Stomach (tissue), 9 donors: ENCODE results near the gene TAL1. TPM values are rescaled to one million over a fixed set of nuclear protein-coding genes. Genes with fewer than 3 reads are reported as not detected.

Experiments used
- DNase-seq, 2 donors: peaks; one replicate each; pipeline versions ENCODE4 v3.0.0 to v3.0.0-alpha.2; 2013 to 2019
- H3K27ac ChIP-seq, 5 donors: fragments of 200-600 bp in 4 of 5; sonication (generic) in 4 of 5; one replicate each; pipeline ENCODE4 v1.5.1; 2013 to 2019; ENCODE audit warnings: mild to moderate bottlenecking in 1 of 5, moderate library complexity in 1 of 5
- H3K27me3 ChIP-seq, 3 donors: fragments of 200-600 bp; sonication (generic); one replicate each; pipeline ENCODE4 v1.5.1; 2017 to 2019; ENCODE audit warnings: mixed run types in 1 of 3
- H3K36me3 ChIP-seq, 4 donors: fragments of 200-600 bp; sonication (generic); 1 replicate in 3 of 4; 2 replicates in 1 of 4; pipeline ENCODE4 v1.5.1; 2016 to 2019
- H3K4me1 ChIP-seq, 4 donors: fragments of 200-600 bp; sonication (generic); one replicate each; pipeline ENCODE4 v1.5.1; 2016 to 2019
- H3K4me3 ChIP-seq, 4 donors: fragments of 200-600 bp; sonication (generic) in 3 of 4; one replicate each; pipeline ENCODE4 v1.5.1; 2016 to 2019; ENCODE audit warnings: mild to moderate bottlenecking in 1 of 4
- H3K9me3 ChIP-seq, 4 donors: fragments of 200-600 bp; sonication (generic); one replicate each; pipeline ENCODE4 v1.5.1; 2016 to 2019
- EP300 ChIP-seq: sonication (generic); formaldehyde crosslinking; IDR thresholded peaks from one replicate; pipeline ENCODE4 v1.6.1; 2017; ENCODE audit warnings: antibody characterized with exemption
- POLR2A ChIP-seq, 4 donors: fragments of 450-650 bp; IDR thresholded peaks; one replicate each; pipeline ENCODE4 v1.6.1; 2016; ENCODE audit warnings: antibody characterized with exemption in 4 of 4, control low read depth in 2 of 4, mild to moderate bottlenecking in 1 of 4, moderate library complexity in 1 of 4
- POLR2AphosphoS5 ChIP-seq, 3 donors: sonication (generic); formaldehyde crosslinking; IDR thresholded peaks; one replicate each; pipeline ENCODE4 v1.6.1; 2016; ENCODE audit warnings: antibody characterized with exemption in 3 of 3
- WGBS, 5 donors: extraction: QIAGEN DNeasy Blood & Tissue Kit in 3 of 5; methylation state at CpG; one replicate each; pipeline versions ENCODE4 v1.1.5 to v1.1.7; 2013 to 2018; 5-methylcytosine and 5-hydroxymethylcytosine counted together
- intact Hi-C: fragments of 100-400 bp; cut with DNase I; formaldehyde crosslinking; loops from one replicate; pipeline ENCODE4 v1.15.1; 2023; ENCODE audit warnings: low total_unique reads
- polyA plus RNA-seq, 3 donors: library from polyadenylated mRNA; stranded (reverse); fragments of 200-250 nt; gene quantifications; one replicate each; pipeline ENCODE4 v1.2.3, GENCODE V29; 2013
- total RNA-seq, 5 donors: library from RNA; depleted of rRNA; stranded (reverse); fragments of >200 nt; gene quantifications; one replicate each; pipeline versions ENCODE4 v1.1.0 to v1.2.3, GENCODE V29; 2014 to 2016
- TF ChIP-seq, protein P1 (sequence below), 7 experiments: fragments of 450-650 bp in 4 of 7; fragments of 200-600 bp in 3 of 7; sonication (generic) in 3 of 7; IDR thresholded peaks; one replicate each; pipeline ENCODE4 v1.5.1; 2016 to 2019; ENCODE audit warnings: antibody characterized with exemption in 7 of 7, control low read depth in 2 of 7, mild to moderate bottlenecking in 1 of 7
- donor health status: healthy with polysubstance abuse.
- donor health status: Bipolar disorder and iron deficiency.
- donor health status: healthy.

The TAL1 gene
- total and polyA plus RNA-seq, 8 donors, result under 0.01 to 4.5 (median 1.5) TPM; not detected in 1

DNA sequence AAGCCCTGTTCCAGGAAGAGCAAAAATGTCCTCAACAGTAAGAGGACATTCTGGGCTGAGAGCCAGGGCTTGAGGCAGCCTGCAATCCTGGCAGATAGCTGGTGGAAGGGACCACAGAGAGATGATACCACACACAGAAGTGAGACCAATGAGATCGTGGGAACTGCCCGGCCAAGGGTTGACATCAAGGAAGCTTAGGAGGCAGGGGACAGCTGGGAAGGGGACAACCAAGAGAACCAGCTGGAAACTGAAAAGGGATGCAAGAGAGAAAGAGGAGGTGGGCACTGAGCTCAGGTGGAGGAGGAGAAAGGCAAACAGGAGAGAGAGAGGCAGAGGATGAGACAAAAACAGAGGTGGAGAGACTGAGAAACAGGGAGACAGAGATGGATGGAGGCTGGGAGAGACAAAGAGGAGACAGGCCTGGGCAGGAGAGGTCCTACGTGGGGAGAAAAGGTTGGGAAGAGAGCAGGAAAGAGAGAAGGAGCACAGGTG, 51.4 kb downstream of the TAL1 start:
- H3K36me3 ChIP-seq, result no peaks in the 10 kb centered on the region
- TF ChIP-seq POLR2AphosphoS5 (IDR thresholded peaks at IDR 0.05) (no peak), EP300 (no peak), POLR2A (IDR thresholded peaks at IDR 0.05) (no peak)
- TF ChIP-seq, protein P1, sequence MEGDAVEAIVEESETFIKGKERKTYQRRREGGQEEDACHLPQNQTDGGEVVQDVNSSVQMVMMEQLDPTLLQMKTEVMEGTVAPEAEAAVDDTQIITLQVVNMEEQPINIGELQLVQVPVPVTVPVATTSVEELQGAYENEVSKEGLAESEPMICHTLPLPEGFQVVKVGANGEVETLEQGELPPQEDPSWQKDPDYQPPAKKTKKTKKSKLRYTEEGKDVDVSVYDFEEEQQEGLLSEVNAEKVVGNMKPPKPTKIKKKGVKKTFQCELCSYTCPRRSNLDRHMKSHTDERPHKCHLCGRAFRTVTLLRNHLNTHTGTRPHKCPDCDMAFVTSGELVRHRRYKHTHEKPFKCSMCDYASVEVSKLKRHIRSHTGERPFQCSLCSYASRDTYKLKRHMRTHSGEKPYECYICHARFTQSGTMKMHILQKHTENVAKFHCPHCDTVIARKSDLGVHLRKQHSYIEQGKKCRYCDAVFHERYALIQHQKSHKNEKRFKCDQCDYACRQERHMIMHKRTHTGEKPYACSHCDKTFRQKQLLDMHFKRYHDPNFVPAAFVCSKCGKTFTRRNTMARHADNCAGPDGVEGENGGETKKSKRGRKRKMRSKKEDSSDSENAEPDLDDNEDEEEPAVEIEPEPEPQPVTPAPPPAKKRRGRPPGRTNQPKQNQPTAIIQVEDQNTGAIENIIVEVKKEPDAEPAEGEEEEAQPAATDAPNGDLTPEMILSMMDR (IDR thresholded peaks at IDR 0.05), result no peak
- no peaks in the 10 kb centered on the region for H3K9me3 ChIP-seq
- DNase-seq, result peak in 1 of 2 donors; percentile 38
- H3K27ac ChIP-seq, result peak overlapping the region in 3 of 5 donors; percentile 56 to 83 (median 61)
- H3K4me1 ChIP-seq, result peaks cover 16 to 47% (median 30%) of the 10 kb centered on the region in 4 donors
- no peak overlapping the region for H3K4me3 ChIP-seq
- H3K27me3 ChIP-seq, result peaks cover 0 to 17% (median 9%) of the 10 kb centered on the region in 3 donors
- intact Hi-C loops, result loop anchor here (10.0 kb wide), 2 partner anchors 84 to 524 kb away; no protein-coding TSS in a partner anchor
- 57 to 67% (median 60%) methylated on average over 3 of the region's 3 CpGs for WGBS, 5 donors

DNA sequence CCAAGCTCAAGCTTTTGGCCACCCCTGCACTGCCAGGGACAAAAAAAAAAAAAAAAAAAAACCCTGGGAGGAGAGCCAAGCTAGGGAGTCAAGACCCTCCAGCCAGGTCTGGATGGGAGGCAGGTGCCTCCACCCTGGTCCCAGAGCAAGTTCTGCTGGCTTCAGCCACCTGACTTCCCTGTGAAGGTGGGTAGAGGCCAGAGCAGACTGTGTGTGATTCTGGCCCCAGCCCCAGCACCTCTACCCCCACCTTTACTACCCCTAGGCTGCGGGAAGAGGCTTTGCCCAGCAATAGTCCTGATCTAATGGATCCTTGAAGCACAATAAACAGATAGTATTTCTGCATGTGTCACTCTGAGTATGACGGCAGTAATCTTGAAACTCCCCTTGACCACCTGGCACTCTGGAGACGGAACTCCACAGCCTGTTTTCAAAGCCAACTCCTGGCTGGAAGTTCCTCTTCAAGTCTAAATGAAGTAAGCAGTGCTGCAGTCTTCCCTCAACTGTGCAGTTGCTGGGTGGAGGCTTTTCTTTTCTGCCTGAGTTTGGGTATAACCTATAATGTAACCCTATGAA, 51.9 kb downstream of the TAL1 start:
- H3K4me3 ChIP-seq, result peak overlapping the region in 2 of 4 donors; percentile 41 to 46
- WGBS, 5 donors, result 42 to 73% (median 63%) methylated on average over 3 of the region's 3 CpGs
- H3K27me3 ChIP-seq, result peaks cover 0 to 17% (median 9%) of the 10 kb centered on the region in 3 donors
- intact Hi-C loops, result loop anchor here (10.0 kb wide), 2 partner anchors 85 to 525 kb away; no protein-coding TSS in a partner anchor
- H3K9me3 ChIP-seq, result no peaks in the 10 kb centered on the region
- TF ChIP-seq, protein P1 (IDR thresholded peaks at IDR 0.05), result no peak
- TF ChIP-seq POLR2A (IDR thresholded peaks at IDR 0.05) (no peak), EP300 (no peak), POLR2AphosphoS5 (IDR thresholded peaks at IDR 0.05) (no peak)
- DNase-seq, result peak in 1 of 2 donors; percentile 43
- H3K36me3 ChIP-seq, result no peaks in the 10 kb centered on the region
- peak overlapping the region in 3 of 5 donors; percentile 20 to 83 (median 61) for H3K27ac ChIP-seq
- H3K4me1 ChIP-seq, result peaks cover 22 to 52% (median 30%) of the 10 kb centered on the region in 4 donors

DNA sequence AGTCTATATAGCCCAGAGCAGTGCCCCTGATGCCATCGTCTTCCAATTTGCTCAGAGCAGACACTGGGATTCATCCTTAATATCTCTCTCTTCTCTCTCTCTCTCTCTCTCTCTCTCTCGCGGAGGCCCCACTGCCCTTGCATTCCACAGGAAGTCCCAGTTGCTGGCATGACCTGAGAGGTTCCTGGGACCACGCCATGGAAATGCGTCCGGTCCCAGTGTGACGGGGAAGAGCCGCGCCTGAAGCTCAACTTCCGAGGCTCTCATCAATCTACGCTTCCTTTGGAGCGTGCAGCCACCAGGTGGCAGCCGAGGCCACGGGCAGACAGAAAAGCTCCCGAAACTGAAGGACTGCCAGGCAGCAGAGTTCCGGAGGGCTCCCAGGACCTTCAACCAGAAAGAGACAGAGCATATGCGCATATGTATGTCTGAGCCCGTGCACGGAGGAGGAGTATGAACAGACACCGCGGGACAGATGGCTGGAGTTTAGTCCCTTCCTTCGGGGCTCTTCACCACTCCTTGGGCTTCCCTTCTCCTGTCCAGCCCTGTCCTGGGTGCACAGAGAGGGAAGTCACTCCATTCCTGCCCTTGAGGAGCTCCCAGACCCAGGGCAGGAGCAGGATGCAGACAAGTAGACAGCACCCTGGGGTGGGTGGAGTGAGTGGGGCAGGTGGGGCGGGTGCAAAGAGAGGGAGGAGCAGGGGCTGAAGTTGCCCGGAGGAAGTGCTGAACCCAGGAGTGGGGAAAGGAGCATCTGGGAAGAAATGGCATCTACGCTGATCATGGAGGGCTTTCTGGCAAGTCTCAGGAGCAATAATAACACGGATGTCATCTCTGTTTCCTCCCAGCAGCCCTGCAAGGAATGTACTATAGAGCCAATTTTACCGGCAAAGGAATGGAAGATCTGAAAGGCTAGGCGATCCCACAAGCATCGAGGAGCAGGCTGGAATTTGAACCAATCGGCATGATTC, 52.7 kb downstream of the TAL1 start:
- WGBS, 5 donors, result 4 to 10% (median 8%) methylated on average over 22 to 30 of the region's 30 CpGs
- peak overlapping the region; percentile 28 to 46 (median 38) for H3K4me3 ChIP-seq
- intact Hi-C loops, result no loop called here
- H3K27me3 ChIP-seq, result peaks cover 0 to 17% (median 9%) of the 10 kb centered on the region in 3 donors
- H3K36me3 ChIP-seq, result no peaks in the 10 kb centered on the region
- peaks cover 23 to 54% (median 30%) of the 10 kb centered on the region in 4 donors for H3K4me1 ChIP-seq
- DNase-seq, result peak; percentile 90 to 96
- TF ChIP-seq, protein P1 (IDR thresholded peaks at IDR 0.05), result peak in 5 of 7 experiments; percentile 74 to 87 (median 84)
- no peak for TF ChIP-seq EP300
- TF ChIP-seq POLR2AphosphoS5 (IDR thresholded peaks at IDR 0.05), result peak in 2 of 3 donors; percentile 25 to 78
- no peaks in the 10 kb centered on the region for H3K9me3 ChIP-seq
- peak overlapping the region in 4 of 5 donors; percentile 14 to 83 (median 57) for H3K27ac ChIP-seq

DNA sequence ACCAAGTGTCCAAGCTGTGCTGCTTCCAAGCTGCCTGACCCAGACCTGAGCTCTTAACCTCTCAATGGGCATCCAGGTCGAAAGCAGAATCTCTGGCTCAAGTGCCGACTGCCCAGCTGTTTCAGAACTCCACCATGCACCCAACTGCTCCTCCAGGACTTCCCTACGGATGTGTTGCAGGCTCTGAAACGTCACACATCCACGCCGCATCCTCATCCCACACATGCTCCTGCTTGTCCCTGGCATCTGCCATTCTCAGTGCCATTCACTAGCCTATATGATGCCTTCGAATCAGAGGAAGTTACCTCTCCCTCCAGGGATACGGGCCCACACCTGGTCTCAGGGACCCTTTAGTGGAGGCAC, 53.4 kb downstream of the TAL1 start:
- H3K27me3 ChIP-seq, result peaks cover 0 to 19% (median 9%) of the 10 kb centered on the region in 3 donors
- no peaks in the 10 kb centered on the region for H3K9me3 ChIP-seq
- 61 to 81% (median 70%) methylated on average over 8 of the region's 8 CpGs for WGBS, 5 donors
- DNase-seq, result peak in 1 of 2 donors; percentile 24
- TF ChIP-seq, protein P1 (IDR thresholded peaks at IDR 0.05), result no peak
- TF ChIP-seq POLR2AphosphoS5 (IDR thresholded peaks at IDR 0.05) (no peak), EP300 (no peak), POLR2A (IDR thresholded peaks at IDR 0.05) (no peak)
- peak overlapping the region in 1 of 4 donors; percentile 46 for H3K4me3 ChIP-seq
- H3K36me3 ChIP-seq, result no peaks in the 10 kb centered on the region
- H3K27ac ChIP-seq, result no peak overlapping the region
- peaks cover 23 to 54% (median 30%) of the 10 kb centered on the region in 4 donors for H3K4me1 ChIP-seq
- intact Hi-C loops, result no loop called here
